Panc1 (cell line): ENCODE results near the gene SMAD7. TPM values are rescaled to one million over a fixed set of nuclear protein-coding genes. Genes with fewer than 3 reads are reported as not detected.

Experiments
- ATAC-seq: fragments of 200-7000 bp; cut with Tn5 transposase; 2 replicates; pipeline ENCODE4 v1.9.1; 2020; ENCODE audit warnings: mild to moderate bottlenecking, moderate library complexity
- BruUV-seq: library from RNA; stranded (reverse); fragments of 400-500 nt; replicated peaks from 2 replicates; lab custom pipeline; 2021; lab: Mats Ljungman, UMichigan
- CTCF ChIA-PET: fragments of 300-600 bp; sonication (Branson Sonifier 250); formaldehyde crosslinking; loops from one replicate; lab custom pipeline; 2022; ENCODE audit warnings: antibody characterized with exemption; lab: Charles Lee
- POLR2A ChIA-PET: fragments of 300-600 bp; sonication (Branson Sonifier 250); formaldehyde crosslinking; loops from one replicate; lab custom pipeline; 2022; ENCODE audit warnings: antibody characterized with exemption; lab: Charles Lee
- DNase-seq: peaks from one replicate; pipeline ENCODE4 v3.0.0-alpha.2; 2010; ENCODE audit warnings: low read depth, low spot score
- H3K27ac ChIP-seq: 2 replicates; pipeline ENCODE4 v1.5.1; 2011; ENCODE audit warnings: mild to moderate bottlenecking, low read length, inconsistent platforms
- H3K27me3 ChIP-seq: fragments of 200-500 bp; sonication (Bioruptor generic); 2 replicates; pipeline ENCODE4 v1.6.0; 2014; ENCODE audit warnings: low read length, inconsistent platforms; ENCODE audit not compliant: control insufficient read depth, insufficient read depth
- H3K36me3 ChIP-seq: fragments of 200-500 bp; sonication (Bioruptor generic); 2 replicates; pipeline ENCODE4 v1.5.1; 2014; ENCODE audit warnings: inconsistent platforms, mild to moderate bottlenecking, low read length, moderate library complexity; ENCODE audit not compliant: control insufficient read depth, insufficient read depth
- H3K4me1 ChIP-seq: 2 replicates; pipeline ENCODE4 v1.5.1; 2011; ENCODE audit warnings: inconsistent platforms, mild to moderate bottlenecking, low read length, moderate library complexity; ENCODE audit not compliant: control insufficient read depth, insufficient read depth
- H3K4me3 ChIP-seq, 2 experiments: 2 replicates each; pipeline ENCODE4 v1.5.1; 2011 to 2012; ENCODE audit warnings: low read depth in 2 of 2, low read length in 2 of 2, mild to moderate bottlenecking in 2 of 2, inconsistent platforms in 1 of 2, moderate library complexity in 1 of 2
- H3K9me3 ChIP-seq: fragments of 200-500 bp; sonication (Bioruptor generic); 2 replicates; pipeline ENCODE4 v1.5.1; 2014; ENCODE audit warnings: low read depth, mild to moderate bottlenecking, inconsistent platforms, low read length, moderate library complexity; ENCODE audit not compliant: control insufficient read depth, insufficient read depth
- POLR2AphosphoS5 ChIP-seq: IDR thresholded peaks from 2 replicates; pipeline ENCODE4 v1.6.1; 2012; ENCODE audit warnings: mild to moderate bottlenecking, low read depth, low read length, moderate library complexity
- SIN3A ChIP-seq: IDR thresholded peaks from 2 replicates; pipeline ENCODE4 v1.6.1; 2012; ENCODE audit warnings: low read depth, mild to moderate bottlenecking, low read length, moderate library complexity, borderline replicate concordance; ENCODE audit not compliant: insufficient read depth
- TCF7L2 ChIP-seq: IDR thresholded peaks from 2 replicates; pipeline ENCODE4 v1.6.1; 2011; ENCODE audit warnings: mild to moderate bottlenecking, low read depth, low read length, inconsistent platforms
- in situ Hi-C: cut with HindIII; loops from 2 replicates; pipeline ENCODE4 v1.10.0; 2016; ENCODE audit warnings: low sequenced_read_pairs, low pct_unique_long_range_greater_than_20kb
- intact Hi-C: fragments of 100-400 bp; cut with micrococcal nuclease; formaldehyde crosslinking; loops from one replicate; pipeline ENCODE4 v1.10.0; 2022; ENCODE audit not compliant: unreplicated experiment
- total RNA-seq: library from RNA; stranded (reverse); gene quantifications from one replicate; pipeline ENCODE4 v1.2.1, GENCODE V29; 2021; ENCODE audit not compliant: unreplicated experiment
- TF ChIP-seq, protein P1 (sequence below): fragments of 450-650 bp; IDR thresholded peaks from 2 replicates; pipeline ENCODE4 v1.5.1; 2017; ENCODE audit warnings: mild to moderate bottlenecking
- TF ChIP-seq, protein P2 (sequence below), 2 experiments: IDR thresholded peaks; 2 replicates each; pipeline ENCODE4 v1.6.1; 2011 to 2012; ENCODE audit warnings: low read depth in 2 of 2, control low read depth in 1 of 2, low read length in 1 of 2, mild to moderate bottlenecking in 1 of 2, moderate library complexity in 1 of 2; ENCODE audit not compliant: insufficient read depth in 1 of 2

SMAD7 gene
- total RNA-seq, 1 experiment from 2014 or later = 21.3 TPM

DNA sequence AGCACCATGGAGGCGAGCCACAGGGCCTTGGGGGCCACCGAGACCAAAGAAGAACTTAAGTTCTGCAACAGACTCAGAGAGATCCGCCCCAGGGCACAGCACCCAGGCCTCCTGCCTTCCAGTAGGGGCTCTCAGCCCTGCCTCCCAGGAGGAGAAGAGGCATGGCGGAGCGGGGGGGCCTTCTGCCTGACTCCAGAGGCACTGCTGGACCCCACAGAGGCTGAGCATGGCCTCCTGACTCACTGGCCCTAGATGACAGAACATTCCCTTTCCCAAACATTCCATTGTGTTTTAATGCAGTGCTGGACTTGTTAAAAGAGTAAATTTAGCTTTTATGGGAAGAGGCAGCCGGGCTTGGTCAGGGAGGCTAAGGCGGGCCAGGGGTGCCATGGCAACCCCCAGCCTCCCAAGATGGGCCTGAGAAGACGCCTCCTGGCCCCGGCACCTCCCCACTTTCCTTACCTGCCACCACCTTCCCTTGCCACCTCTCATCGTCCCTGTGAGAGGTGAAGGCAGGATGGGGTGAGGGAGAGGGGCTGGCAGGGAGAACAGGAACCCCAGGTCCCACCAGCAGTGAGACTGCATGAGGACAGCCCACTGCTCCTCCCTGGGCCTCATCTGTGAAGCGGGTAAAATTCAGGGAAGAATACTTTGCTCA, 65.4 kb downstream of the SMAD7 start:
- H3K36me3 ChIP-seq = no peaks in the 10 kb centered on the region
- H3K27ac ChIP-seq = no peak overlapping the region
- H3K9me3 ChIP-seq = no peaks in the 10 kb centered on the region
- ATAC-seq = no peak
- H3K27me3 ChIP-seq = no peaks in the 10 kb centered on the region
- intact Hi-C loops (no loop called here), in situ Hi-C loops (no loop called here)
- POLR2A ChIA-PET = no interaction called here
- no peaks in the 10 kb centered on the region for H3K4me1 ChIP-seq
- no peak for TF ChIP-seq TCF7L2
- TF ChIP-seq SIN3A = no peak
- TF ChIP-seq, protein P1, sequence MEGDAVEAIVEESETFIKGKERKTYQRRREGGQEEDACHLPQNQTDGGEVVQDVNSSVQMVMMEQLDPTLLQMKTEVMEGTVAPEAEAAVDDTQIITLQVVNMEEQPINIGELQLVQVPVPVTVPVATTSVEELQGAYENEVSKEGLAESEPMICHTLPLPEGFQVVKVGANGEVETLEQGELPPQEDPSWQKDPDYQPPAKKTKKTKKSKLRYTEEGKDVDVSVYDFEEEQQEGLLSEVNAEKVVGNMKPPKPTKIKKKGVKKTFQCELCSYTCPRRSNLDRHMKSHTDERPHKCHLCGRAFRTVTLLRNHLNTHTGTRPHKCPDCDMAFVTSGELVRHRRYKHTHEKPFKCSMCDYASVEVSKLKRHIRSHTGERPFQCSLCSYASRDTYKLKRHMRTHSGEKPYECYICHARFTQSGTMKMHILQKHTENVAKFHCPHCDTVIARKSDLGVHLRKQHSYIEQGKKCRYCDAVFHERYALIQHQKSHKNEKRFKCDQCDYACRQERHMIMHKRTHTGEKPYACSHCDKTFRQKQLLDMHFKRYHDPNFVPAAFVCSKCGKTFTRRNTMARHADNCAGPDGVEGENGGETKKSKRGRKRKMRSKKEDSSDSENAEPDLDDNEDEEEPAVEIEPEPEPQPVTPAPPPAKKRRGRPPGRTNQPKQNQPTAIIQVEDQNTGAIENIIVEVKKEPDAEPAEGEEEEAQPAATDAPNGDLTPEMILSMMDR = no peak
- TF ChIP-seq POLR2AphosphoS5 = no peak
- TF ChIP-seq, protein P2, sequence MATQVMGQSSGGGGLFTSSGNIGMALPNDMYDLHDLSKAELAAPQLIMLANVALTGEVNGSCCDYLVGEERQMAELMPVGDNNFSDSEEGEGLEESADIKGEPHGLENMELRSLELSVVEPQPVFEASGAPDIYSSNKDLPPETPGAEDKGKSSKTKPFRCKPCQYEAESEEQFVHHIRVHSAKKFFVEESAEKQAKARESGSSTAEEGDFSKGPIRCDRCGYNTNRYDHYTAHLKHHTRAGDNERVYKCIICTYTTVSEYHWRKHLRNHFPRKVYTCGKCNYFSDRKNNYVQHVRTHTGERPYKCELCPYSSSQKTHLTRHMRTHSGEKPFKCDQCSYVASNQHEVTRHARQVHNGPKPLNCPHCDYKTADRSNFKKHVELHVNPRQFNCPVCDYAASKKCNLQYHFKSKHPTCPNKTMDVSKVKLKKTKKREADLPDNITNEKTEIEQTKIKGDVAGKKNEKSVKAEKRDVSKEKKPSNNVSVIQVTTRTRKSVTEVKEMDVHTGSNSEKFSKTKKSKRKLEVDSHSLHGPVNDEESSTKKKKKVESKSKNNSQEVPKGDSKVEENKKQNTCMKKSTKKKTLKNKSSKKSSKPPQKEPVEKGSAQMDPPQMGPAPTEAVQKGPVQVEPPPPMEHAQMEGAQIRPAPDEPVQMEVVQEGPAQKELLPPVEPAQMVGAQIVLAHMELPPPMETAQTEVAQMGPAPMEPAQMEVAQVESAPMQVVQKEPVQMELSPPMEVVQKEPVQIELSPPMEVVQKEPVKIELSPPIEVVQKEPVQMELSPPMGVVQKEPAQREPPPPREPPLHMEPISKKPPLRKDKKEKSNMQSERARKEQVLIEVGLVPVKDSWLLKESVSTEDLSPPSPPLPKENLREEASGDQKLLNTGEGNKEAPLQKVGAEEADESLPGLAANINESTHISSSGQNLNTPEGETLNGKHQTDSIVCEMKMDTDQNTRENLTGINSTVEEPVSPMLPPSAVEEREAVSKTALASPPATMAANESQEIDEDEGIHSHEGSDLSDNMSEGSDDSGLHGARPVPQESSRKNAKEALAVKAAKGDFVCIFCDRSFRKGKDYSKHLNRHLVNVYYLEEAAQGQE (IDR thresholded peaks at IDR 0.05; ENCODE audit: insufficient read depth in 1 of 2, low read depth in 2 of 2, low read length in 1 of 2) = no peak
- no TSS peak for BruUV-seq
- DNase-seq = no peak
- CTCF ChIA-PET = no interaction called here
- H3K4me3 ChIP-seq = no peak overlapping the region

DNA sequence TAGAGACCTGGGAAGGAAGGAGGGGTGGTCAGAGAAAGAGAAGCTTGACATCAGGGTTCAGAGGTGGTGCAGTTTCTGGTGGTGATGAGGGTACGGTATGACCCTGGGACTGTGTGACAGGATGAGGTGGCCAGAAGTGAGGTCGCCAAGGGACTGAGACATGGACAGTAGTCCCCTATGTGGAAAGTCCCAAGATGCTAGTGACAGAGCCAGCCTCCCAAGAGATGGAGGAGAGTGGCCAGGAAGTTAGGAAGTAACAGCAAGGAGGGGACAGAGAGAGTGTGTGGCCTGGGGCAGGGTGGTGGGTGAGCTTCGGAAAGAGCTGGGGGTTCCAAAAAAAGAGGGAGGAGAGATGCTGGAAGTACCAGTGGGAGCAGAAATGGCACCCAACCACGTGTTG, 66.0 kb downstream of the SMAD7 start:
- Histone ChIP-seq H3K36me3 (no peaks in the 10 kb centered on the region), H3K27me3 (no peaks in the 10 kb centered on the region), H3K4me3 (no peak overlapping the region), H3K27ac (no peak overlapping the region), H3K4me1 (no peaks in the 10 kb centered on the region), H3K9me3 (no peaks in the 10 kb centered on the region)
- in situ Hi-C loops (no loop called here), intact Hi-C loops (no loop called here)
- TF ChIP-seq TCF7L2 (no peak), SIN3A (no peak), POLR2AphosphoS5 (no peak)
- TF ChIP-seq, protein P1 = no peak
- TF ChIP-seq, protein P2 (IDR thresholded peaks at IDR 0.05; ENCODE audit: insufficient read depth in 1 of 2, low read depth in 2 of 2, low read length in 1 of 2) = no peak
- no peak for DNase-seq
- no peak for ATAC-seq
- no TSS peak for BruUV-seq
- ChIA-PET CTCF (no interaction called here), POLR2A (no interaction called here)
